K562 (cell line): ENCODE results near the gene WDR90. TPM values are rescaled to one million over a fixed set of nuclear protein-coding genes. Genes with fewer than 3 reads are reported as not detected.

ENCODE experiments used
- BHLHE40 ChIP-seq: IDR thresholded peaks from 2 replicates; pipeline ENCODE4 v1.6.1; 2011; ENCODE audit warnings: low read length, improper control_type of control experiment
- CHD1 ChIP-seq: fragments of 200-600 bp; sonication (generic); IDR thresholded peaks from one replicate; pipeline ENCODE4 v1.6.1; 2012; ENCODE audit warnings: mild to moderate bottlenecking, moderate library complexity, low read length, inconsistent platforms
- CHD2 ChIP-seq: IDR thresholded peaks from 2 replicates; pipeline ENCODE4 v1.6.1; 2011; ENCODE audit warnings: low read depth, low read length
- FOXK2 ChIP-seq, 2 experiments: fragments of 450-650 bp; IDR thresholded peaks in 1 of 2; conservative IDR thresholded peaks in 1 of 2; 2 replicates each; pipeline ENCODE4 v1.6.1; 2016; ENCODE audit warnings: low read depth in 2 of 2, mild to moderate bottlenecking in 1 of 2
- FOXM1 ChIP-seq, 2 experiments: fragments of 450-650 bp in 1 of 2; sonication (generic) in 1 of 2; formaldehyde crosslinking in 1 of 2; IDR thresholded peaks; 2 replicates each; pipeline versions ENCODE4 v1.6.1 to v1.9.0; 2017 to 2022; ENCODE audit warnings: low read depth in 2 of 2, mild to moderate bottlenecking in 2 of 2, missing genetic modification reagents in 1 of 2, moderate library complexity in 1 of 2
- HDAC6 ChIP-seq: IDR thresholded peaks from 2 replicates; pipeline ENCODE4 v1.6.1; 2012; ENCODE audit warnings: low read depth, mild to moderate bottlenecking, control low read depth, inconsistent platforms, low read length, moderate library complexity
- HES1 ChIP-seq: fragments of 450-650 bp; IDR thresholded peaks from 2 replicates; pipeline ENCODE4 v1.6.1; 2016; ENCODE audit warnings: low read depth, mild to moderate bottlenecking, moderate library complexity
- KDM5B ChIP-seq: fragments of 200-600 bp; sonication (generic); IDR thresholded peaks from 2 replicates; pipeline ENCODE4 v1.6.1; 2012; ENCODE audit warnings: low read depth, mild to moderate bottlenecking, moderate library complexity, low read length, control low read depth, inconsistent platforms; ENCODE audit not compliant: insufficient replicate concordance
- KLF1 ChIP-seq: fragments of 450-650 bp; IDR thresholded peaks from 2 replicates; pipeline ENCODE4 v1.6.1; 2016; ENCODE audit warnings: missing genetic modification characterization, missing compliant biosample characterization
- KLF13 ChIP-seq: fragments of 450-650 bp; IDR thresholded peaks from 2 replicates; pipeline ENCODE4 v1.6.1; 2016; ENCODE audit warnings: missing genetic modification characterization, low read depth, mild to moderate bottlenecking, missing compliant biosample characterization, moderate library complexity, borderline replicate concordance
- NCOA6 ChIP-seq: fragments of 450-650 bp; IDR thresholded peaks from 2 replicates; pipeline ENCODE4 v1.6.1; 2017; ENCODE audit warnings: mild to moderate bottlenecking
- PRDM10 ChIP-seq: fragments of 450-650 bp; IDR thresholded peaks from 2 replicates; pipeline ENCODE4 v1.6.1; 2018; ENCODE audit not compliant: partially characterized antibody
- RBFOX2 ChIP-seq: fragments of 200-400 bp; formaldehyde crosslinking; IDR thresholded peaks from 2 replicates; pipeline ENCODE4 v1.6.1; 2017; ENCODE audit warnings: low read depth, mild to moderate bottlenecking, low read length, moderate library complexity
- TFAP4 ChIP-seq: sonication (generic); formaldehyde crosslinking; IDR thresholded peaks from 2 replicates; pipeline ENCODE4 v1.8.0; 2022; ENCODE audit warnings: missing genetic modification reagents, mild to moderate bottlenecking, moderate library complexity, borderline replicate concordance
- ZBTB7A ChIP-seq: IDR thresholded peaks from 2 replicates; pipeline ENCODE4 v1.6.1; 2011; ENCODE audit warnings: low read depth, mild to moderate bottlenecking, low read length, moderate library complexity, borderline replicate concordance; ENCODE audit not compliant: control insufficient read depth
- ZFP1 ChIP-seq: fragments of 450-650 bp; formaldehyde crosslinking; IDR thresholded peaks from 2 replicates; pipeline ENCODE4 v1.4.0; 2020; ENCODE audit warnings: mild to moderate bottlenecking, mixed read lengths
- ZNF174 ChIP-seq: fragments of 250-450 bp; sonication (Bioruptor Pico); IDR thresholded peaks from 2 replicates; pipeline ENCODE4 v1.4.0; 2020; ENCODE audit warnings: mild to moderate bottlenecking
- ZNF212 ChIP-seq: fragments of 450-650 bp; formaldehyde crosslinking; IDR thresholded peaks from 2 replicates; pipeline ENCODE4 v1.4.0; 2020; ENCODE audit warnings: mild to moderate bottlenecking
- ZNF24 ChIP-seq: fragments of 450-650 bp; IDR thresholded peaks from 2 replicates; pipeline ENCODE4 v1.6.1; 2016
- ZNF253 ChIP-seq: fragments of 250-450 bp; sonication (Bioruptor Pico); conservative IDR thresholded peaks from 2 replicates; pipeline ENCODE4 v1.6.1; 2021; ENCODE audit warnings: mild to moderate bottlenecking
- ZNF699 ChIP-seq: fragments of 250-450 bp; sonication (Bioruptor Pico); IDR thresholded peaks from 2 replicates; pipeline ENCODE4 v1.8.0; 2021; ENCODE audit warnings: mild to moderate bottlenecking, moderate library complexity; ENCODE audit not compliant: insufficient replicate concordance
- polyA plus RNA-seq, 8 experiments: library from polyadenylated mRNA; depleted of rRNA in 4 of 8; stranded (reverse) in 5 of 8; unstranded in 3 of 8; fragments of >200 nt; fragmentation: Nextera tagmentation in 2 of 8; fragmentation: Illumina TruSeq in 1 of 8; extraction: Ambion mirVana in 2 of 8; extraction: Trizol in 1 of 8; gene quantifications; 2 replicates each; pipeline versions ENCODE4 v1.2.1 to v1.2.3, GENCODE V29; 2011 to 2014; ENCODE audit warnings: inconsistent platforms in 1 of 8, missing spikeins in 1 of 8
- total RNA-seq, 7 experiments: library from RNA; depleted of rRNA in 6 of 7; stranded (reverse); fragments of >200 nt in 6 of 7; fragmentation: Illumina TruSeq in 2 of 7; extraction: Trizol in 2 of 7; gene quantifications; 2 replicates each; pipeline versions ENCODE4 v1.2.1 to v1.2.3, GENCODE V29; 2011 to 2021; ENCODE audit warnings: low replicate concordance in 1 of 7

Gene WDR90
- total and polyA plus RNA-seq, 9 of the 15 experiments (the other 6 are each of a cell fraction or from before 2014, with no cell fraction given): 0.44 to 12.6 (median 3.3) TPM

- TF ChIP-seq FOXM1 (IDR thresholded peaks at IDR 0.05; ENCODE audit: low read depth) (no peak), FOXM1 (CRISPR knock-in tag; IDR thresholded peaks at IDR 0.05; ENCODE audit: low read depth) (peak; percentile 22; the same call in 1 of the 2 replicates), ZBTB7A (peak; percentile 89), KLF1 (tag) (0 out of 2 replicates have a peak, but pooled peaks have one; percentile 23), CHD2 (no peak), ZNF212 (CRISPR knock-in tag) (no peak), NCOA6 (peak; percentile 96; the same call in 1 of the 2 replicates), ZFP1 (no peak), CHD1 (peak; percentile 4), HES1 (peak; percentile 37; the same call in 1 of the 2 replicates), HDAC6 (no peak), RBFOX2 (peak; percentile 76), KDM5B (peak; percentile 53), ZNF253 (no peak), FOXK2 (conservative IDR thresholded peaks at IDR 0.05 in 1 of 2, IDR thresholded peaks at IDR 0.05 in 1 of 2; ENCODE audit: low read depth in 2 of 2) (0 out of 4 replicates have a peak, but pooled peaks have one; percentile 39 to 41), KLF13 (tag) (peak; percentile 69; the same call in 1 of the 2 replicates), BHLHE40 (peak; percentile 73), PRDM10 (peak; percentile 88), ZNF699 (CRISPR knock-in tag) (no peak), TFAP4 (CRISPR knock-in tag) (peak; percentile 66; the same call in 1 of the 2 replicates), ZNF174 (CRISPR knock-in tag) (no peak), ZNF24 (no peak)
- TF ChIP-seq, all 486 proteins: peak for 79
Observed at GRCh38 chr16:679814-680624, 30.9 kb downstream of the WDR90 start, which contains the start of gene STUB1 (continued).
